CD4-positive, alpha-beta T cell treated with Interleukin-15 for 4 hours (primary cell): ENCODE measurements around the gene PRKN.

Experiments used
- DNase-seq: peaks from one replicate; pipeline ENCODE4 v3.0.0-alpha.2; 2020; ENCODE audit warnings: low spot score

The PRKN gene

DNA sequence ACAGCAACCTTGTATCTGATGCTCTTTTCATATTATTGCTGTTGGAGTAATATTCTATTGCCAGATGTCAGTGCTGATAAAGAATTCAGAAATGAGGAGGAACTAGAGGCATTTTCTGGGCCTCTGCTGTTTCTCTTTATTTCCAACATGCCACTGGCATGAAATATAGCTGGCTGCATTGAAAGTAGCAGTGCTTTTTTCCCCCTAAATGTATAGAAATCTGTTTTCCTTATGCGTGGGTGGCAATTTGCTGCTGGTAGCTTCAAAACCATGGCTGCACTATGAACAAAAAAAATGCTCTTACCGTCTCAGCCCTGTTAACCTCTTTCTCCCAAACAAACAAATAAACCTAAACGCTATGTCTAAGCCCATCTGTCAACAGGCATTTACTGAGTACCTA lies 1011.4 kb downstream of the PRKN start:
- DNase-seq, result no peak

DNA sequence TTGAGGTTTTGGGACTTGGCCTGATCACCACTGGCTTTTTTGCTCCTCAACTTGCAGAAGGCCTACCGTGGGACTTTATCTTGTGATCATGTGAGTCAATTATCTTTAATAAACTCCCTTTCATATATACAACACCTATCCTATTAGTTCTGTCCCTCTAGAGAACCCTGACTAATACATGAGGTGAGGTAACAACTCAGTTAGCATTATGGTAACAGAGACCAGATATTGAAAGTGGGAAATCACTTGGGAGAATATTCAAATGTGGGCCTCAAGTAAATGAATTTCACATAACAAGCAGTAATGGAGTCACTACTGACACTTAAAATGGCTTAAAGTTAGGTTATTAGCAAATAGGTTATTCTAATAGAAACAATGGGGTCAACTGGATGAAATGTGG lies 1015.6 kb downstream of the PRKN start:
- no peak for DNase-seq

DNA sequence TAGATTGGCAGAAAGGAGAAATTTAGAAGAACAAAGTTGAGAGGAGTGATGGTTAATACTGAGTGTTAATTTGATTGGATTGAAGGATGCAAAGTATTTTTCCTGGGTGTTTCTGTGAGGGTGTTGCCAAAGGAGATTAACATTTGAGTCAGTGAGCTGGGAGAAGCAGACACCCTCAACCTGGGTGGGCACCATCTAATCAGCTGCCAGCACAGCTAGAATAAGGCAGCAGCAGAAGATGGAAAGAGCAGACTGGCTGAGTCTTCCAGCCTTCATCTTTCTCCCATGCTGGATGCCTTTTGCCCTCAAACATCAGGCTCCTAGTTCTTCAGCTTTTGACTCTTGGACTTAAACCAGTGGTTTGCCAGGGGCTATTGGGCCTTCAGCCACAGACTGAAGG lies 1016.1 kb downstream of the PRKN start:
- no peak for DNase-seq

DNA sequence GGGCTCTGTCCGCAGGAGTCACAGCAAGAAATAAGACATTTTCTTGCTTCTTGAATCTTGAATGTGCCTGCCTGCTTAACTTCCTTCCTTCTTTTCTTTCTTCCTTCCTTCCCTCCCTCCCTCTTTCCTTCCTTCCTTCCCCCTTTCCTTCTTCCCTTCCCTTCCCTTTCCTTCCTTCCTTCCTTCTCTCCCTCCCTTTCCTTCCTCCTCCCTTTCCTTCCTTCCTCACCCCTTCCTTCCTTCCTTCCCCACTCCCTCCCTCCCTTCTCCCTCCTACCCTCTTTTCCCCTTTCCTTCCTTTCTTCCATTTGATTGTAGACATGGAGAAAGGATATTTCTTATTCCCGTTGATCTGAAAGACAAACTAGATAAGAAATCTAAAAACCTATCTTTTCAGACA lies 1016.9 kb downstream of the PRKN start:
- no peak for DNase-seq

DNA sequence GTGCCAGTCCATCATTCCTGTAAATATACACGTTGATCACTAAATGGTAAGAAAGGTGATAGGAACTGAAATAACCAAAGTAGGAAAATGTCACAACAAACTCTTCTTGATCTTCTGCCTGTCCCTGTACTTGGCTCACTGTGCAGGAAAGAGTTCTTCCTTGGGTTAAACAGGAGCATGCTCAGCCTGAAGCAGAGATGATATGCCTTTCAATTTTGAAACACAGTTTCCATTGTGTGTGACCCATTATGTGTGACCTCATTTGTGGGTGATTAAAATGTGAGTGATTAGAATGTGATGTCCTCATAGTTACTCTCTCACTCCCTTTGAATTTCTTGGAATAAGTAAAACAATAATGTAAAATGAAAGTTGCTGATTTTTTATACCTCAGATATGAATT lies 1026.5 kb downstream of the PRKN start:
- no peak for DNase-seq

DNA sequence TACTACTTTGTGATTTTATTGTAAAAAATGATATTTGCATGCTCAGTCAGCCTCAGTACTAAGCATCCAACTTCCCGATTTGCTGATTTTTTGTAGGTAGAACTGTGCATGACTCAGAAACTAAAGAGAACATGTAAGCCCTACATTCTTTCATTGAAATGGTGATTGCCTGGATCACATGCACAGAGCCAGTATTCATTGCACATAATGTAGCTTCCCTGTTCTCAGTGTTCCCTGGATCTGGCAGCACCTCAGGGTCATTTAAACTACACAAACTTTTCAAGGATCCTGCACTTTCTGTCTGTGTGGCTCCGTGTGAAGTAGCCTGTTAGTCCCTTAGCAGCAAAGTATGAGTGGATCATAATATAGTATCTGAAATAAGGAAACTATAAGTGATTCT lies 1030.8 kb downstream of the PRKN start:
- DNase-seq, result no peak

DNA sequence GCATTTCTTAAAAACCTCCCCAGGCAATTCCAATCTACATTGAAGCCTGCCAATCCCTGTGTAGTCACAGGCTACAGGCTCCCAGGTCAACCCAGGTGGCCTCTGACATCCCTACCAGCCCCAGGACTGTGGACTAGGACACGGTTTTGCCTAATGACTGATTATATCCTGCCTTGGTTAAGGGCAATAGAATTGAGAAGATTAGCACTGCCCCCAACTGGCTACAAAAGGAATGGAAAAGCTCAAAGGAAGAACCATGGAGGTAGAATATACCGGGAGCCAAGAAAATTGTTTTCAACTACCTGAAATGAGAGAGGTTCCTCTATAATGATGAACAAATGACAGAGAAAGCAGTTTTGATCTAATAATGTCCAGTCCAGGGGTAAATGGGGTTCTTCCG lies 1032.6 kb downstream of the PRKN start:
- DNase-seq, result no peak

DNA sequence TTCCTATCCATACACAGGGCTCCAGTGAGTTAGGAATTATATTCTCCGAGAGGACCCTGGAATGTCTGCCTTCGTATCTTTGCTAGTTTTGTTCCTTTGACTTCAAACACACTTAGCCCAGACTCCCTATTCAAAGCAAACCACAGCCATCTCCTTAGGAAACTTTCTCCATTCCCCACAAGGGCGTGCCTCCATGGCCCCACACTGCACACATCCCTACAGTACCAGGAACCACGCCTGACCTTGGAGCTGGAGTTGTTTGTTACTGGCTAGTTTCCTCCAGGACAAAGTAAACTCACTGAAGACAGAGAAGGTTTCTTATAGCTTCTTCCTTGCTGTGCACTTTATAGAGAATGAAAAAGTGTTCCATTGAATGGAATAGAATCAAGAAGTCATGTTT lies 1040.9 kb downstream of the PRKN start:
- no peak for DNase-seq

DNA sequence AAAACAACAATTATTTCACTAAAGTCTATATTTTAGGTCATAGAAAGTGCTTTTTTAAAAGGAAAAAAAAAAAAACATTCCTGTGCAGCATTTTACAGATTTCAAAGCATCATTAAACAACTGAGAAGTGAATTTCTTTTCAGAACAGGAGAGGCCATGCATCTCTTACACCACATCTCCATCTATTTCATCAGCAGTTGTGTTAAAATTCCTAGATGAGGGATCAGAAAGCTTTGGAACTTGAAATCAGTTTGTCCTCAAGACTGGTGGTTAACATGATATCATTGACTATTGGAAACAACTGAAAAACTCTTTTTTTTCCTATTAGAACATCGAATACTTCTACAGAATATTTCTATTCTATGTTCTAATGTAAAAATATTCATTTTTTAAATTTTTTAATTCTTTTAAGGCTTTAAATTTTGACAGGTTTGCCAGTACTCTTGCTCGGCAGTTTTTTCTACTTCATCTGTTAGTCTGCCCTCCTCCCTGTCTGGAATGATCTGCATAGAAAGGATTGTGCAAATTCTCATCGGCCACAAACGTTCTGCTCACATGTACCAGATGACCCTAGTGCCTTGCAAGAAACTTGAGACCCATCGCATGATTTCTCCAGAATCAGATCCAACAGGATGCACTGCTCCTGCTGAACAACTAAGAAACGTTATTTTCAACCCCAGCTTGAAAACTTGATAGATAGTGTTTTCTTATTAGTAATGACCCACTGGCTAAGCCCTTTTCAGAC lies 1042.7 kb downstream of the PRKN start:
- no peak for DNase-seq

DNA sequence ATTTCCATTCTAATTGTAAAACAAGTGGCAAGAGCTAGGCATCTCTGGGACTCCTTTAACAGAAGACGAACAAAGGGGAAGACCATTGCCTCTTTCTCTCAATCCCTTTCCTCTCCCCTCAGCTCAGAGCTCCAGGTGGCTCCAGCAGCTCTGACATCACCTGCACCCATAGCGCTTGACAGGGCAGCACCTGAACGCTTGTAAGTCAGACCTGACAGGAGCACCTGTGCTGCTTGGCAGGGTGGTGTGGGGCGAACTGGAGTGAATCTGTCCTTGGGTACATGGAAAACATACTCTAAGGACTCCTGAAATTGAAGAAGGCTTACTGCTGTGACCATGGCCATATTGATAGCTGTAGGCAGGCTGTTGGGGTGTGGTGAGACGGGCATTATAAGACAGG lies 1044.2 kb downstream of the PRKN start:
- no peak for DNase-seq

DNA sequence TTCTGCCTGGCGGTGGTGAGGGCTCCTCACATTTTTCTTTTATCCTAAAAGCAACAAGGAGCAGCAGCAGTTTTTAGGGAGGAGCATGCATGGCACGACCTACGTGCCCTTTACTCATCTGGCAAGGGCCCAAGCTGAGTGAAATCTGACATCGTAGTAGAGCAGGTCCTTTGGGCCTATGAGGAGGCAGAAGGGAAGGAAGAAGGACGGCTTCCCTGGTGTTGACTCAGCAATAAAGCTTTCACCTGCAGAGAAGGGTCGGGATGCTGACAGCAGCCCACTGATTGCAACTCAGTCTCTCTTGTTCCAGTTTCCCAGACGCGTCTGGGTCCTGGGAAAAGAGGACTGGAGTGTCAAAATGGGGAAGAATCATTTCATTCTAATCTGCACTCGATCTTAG lies 1044.6 kb downstream of the PRKN start:
- no peak for DNase-seq

DNA sequence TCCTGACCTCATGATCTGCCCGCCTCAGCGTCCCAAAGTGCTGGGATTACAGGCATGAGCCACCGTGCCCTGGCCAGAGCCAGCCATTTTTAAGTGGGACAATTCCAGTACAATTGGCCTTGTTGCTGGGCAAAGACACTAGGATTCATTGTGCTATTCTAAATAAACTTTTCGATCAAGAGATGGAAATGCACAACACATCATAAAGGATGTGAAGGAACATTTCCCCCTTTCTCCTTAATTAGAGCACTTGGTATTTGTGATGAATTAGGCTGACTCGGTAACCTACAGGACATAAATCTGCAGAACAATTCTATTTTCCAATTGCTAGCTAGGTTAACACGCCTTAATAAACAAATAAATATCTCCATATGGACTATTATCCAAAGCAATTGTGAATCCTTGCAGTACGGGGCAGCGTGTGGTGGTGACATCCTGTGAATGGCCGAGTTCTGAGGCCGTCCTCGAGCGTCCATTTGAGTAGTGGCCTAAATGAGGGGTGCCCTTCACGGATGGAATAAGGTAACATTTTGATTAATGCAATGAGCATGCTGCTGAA lies 1047.5 kb downstream of the PRKN start:
- DNase-seq, result no peak

DNA sequence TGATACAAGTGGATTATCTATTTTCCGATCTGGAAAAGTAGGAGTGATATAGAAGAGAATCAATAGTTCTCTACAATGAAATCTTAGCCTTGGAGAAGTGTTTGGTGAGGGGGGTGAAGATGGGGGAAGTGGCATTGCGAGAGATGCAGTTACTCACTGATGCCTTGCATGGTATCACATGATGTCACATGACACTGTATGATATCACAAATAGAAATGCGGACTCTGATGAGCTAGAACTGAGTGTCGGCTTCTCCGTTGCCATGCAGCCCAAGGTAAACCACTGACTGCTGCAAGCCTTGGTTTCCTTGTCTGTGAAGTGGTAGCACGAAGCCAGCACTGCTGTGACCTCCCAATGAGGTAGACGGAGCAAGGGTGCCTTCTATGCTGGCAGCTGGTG lies 1050.4 kb downstream of the PRKN start:
- DNase-seq, result no peak

DNA sequence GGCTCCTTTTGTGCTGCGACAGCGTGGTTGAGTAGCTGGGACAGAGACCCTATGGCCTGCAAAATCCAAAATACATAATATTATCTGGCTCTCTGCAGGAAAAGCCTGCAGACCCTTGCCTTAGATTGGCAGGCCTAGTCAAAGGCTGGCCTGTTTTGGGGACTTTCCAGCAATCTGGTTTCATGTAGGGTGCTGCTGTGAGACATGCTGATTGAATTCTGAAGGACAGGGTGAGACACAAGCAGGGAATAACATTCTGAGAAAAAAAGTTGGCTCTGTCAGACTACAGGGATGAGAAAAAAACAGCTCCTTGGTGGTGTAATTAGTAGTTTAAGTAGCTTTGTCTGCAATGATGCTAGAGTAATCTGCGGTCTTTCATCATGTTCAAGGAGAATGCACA lies 1051.0 kb downstream of the PRKN start:
- no peak for DNase-seq

DNA sequence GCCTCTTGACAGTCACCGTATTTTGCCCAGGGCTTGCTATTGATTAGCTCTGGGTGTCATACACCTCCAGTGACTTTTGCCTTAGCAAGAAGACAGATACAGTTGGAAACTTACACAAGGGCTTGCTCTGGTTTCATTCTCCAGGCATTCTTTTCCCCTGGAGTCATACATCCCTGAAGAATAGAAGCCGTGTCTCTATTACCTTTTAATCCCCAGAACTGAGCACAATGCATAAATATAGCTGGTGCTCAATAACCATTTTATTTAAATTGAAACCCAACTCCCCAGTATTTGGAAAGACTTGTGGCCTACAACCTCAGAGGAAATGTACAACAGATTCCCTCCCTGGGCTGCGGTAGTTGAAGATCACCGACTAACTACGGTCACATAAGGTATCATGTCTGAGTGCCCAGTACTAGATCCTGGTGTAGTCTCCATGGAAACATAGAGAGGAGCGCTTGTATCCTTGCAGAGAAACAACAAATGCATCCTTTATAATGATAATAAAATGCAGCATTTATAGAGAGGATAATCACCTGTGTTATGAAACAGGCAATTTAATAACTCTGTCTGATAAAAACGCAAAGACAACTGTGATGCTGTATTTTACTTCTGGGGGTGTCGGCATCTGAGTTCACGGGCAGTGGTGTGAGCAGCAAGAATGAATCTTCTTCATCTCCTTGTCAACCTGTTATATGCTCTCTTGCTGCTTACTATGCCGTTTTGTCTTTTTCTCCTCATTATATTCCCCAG lies 1052.5 kb downstream of the PRKN start:
- no peak for DNase-seq

DNA sequence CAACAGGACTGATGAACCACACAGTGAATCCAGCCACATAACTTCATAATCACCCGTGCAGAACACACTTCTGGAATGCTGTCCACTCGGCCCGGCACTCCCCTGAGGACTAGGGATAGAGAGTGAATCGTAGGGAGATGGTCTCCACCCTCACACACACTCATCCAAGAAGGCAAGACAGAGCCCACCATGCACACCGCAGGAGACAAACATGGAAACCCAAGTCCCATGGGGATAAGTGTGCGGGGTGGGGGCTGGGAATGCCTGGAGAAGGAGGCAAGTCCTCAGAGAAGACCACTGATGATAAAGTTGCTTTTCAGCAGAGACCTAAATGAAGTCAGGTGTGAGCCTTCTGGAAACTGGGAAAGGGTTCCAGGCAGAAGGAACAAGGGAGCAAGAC lies 1054.5 kb downstream of the PRKN start:
- no peak for DNase-seq

DNA sequence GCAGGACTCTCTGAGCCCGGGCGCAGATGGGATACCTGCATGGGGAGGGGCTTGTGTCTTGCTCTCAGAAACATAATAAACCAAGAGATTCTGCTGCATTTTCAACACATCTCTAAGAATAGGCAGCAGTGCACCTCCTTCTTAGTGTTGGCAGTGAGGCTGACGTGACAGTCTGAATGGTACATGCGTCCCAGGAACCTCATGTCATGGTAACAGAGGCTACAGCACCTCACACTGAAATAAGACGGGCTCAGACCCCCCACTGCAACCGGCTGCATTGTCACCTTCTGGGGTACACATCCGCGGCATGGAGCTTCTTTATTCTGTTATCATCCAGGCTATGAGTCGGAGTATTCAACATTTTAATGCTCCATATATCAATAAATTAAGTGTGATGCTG lies 1056.4 kb downstream of the PRKN start:
- DNase-seq, result no peak

DNA sequence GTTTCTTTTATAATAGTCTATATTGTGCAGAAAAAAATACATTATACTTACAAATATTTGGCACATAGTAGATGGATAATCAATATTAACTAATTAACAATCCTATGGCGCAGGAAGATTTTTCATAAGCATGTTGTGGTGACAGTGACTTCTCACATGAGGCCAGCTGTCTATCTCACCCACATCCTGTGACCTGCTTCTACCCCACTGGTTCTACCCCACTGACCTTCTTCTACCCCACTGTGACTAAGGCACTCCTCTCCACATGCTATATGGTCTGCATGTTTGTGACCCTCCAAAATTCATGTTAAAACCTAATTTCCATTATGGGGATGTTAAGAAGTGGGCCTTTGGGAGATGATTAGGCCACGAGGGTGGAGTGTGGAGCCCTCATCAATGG lies 1058.9 kb downstream of the PRKN start:
- DNase-seq, result no peak

DNA sequence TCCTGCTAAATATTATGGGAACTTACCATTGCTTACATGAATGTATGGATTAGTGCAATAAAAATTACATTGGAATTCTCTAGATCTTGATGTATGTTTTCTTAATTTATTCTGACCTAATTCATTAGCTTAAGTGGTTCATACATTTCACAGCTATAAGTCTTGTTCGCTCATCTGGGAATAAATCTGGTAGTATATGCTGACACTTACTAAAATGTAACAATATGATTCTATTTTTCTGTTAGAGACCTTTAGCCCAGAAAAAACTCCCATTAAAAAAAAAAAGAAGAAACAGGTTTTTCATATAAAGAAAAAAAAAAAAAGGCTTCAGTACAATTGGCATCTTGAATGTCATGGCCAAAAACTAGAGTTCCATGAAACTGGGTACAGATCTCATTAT lies 1059.6 kb downstream of the PRKN start:
- no peak for DNase-seq

DNA sequence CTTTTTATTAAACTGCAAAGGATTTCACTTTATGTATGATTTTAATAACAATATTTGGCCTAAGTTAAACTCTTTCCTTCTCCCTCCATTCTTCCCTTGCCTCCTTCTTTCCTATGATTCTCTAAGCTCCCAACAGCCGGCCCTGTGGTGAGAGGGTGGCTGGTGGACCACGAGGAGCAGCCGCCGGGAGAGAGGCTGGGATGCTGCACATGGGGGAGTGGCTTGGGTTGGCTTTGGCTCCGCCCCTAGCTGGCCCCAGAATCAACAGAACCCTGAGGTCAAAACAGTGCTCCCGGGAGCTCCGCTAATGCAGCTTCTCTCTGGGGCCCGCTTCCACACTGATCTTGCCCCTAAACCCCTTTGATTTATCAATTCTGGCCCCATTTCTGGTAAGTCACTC lies 1063.9 kb downstream of the PRKN start:
- no peak for DNase-seq

DNA sequence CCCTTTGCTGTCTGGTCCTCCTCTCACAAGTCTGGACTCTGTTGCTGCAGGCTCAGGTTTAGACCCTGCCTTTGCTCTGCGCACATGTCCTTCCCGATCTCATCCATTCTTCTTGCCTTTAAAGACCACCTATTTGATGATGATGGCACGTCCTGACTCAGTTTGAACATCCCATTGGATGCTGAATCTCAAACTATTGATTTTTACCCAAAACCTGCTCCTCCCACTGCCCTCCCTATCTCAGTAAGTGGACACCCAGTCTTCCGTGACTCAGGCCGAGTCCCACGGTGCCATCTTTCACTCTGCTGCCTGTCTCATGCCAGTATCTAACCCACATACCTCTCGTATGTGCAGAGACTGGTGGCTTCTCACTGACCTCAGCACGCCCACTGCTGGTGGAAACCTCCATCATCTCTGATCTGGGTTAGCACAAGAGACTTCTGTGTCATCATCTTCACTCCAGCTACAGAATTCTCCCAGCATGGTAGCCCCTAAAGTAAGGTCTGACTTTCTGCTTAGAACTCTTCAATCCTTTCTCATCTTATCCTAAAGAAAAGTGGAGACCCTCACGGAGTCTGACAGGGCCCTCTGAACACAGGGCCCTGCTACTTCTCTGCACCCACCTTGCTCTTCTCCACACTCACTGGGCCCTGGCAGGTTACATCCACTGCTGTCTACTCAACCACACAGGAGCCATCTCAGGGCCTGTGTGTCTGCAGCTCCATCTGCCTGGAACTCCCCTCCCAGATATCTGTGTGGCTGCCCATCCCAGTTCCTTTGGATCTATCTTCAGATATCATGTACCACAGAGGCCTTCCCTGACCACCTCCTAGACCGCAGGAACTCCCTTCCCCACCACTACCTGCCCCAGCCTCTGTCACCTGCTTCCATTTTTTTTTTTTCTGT lies 1066.6 kb downstream of the PRKN start:
- DNase-seq, result no peak

DNA sequence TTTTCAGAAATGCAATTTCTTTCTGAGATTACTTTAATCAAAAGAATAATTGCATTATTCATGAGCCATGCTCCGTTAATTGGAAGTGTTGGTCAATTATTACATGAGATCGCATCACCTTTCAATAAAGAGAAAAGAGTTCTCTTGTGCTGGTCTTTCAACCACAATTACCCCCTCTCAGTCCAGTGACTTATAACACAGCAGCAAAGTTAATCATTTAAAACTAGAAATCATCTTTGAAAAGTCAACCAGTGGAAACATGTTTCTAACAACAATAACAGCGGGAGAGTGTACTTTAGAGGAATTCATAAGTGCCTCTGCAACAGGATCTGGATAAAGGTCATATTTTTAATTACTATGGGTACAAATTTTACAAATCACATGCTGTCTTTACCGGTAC lies 1069.4 kb downstream of the PRKN start:
- no peak for DNase-seq

DNA sequence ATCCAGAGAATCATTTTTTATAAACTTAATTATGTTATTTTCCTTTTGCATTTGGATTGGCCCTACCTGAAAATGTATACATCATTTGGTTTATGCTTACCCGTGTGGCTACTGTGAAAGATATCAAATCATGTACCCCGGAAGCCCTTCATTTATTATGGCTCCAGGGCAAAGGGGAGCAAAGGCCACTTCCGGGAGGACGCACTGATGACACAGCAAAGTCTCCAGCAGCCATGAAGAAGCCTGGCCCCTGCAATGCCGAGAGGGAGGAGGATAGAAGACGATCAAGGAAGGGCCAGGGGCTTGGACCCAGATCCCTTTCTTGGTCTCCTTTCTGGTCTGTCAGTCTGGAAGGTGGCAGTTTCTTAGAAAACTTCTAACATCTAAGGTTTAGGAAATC lies 1073.4 kb downstream of the PRKN start:
- DNase-seq, result no peak
